GM04503 (cell line): ENCODE results near the gene UVRAG.

ENCODE experiments used
- DNase-seq: peaks from one replicate; pipeline ENCODE4 v3.0.0-alpha.2; 2012; ENCODE audit warnings: low read depth

UVRAG gene

GRCh38 chr11:75814677-75815344 lies at the start of gene UVRAG:
Gene UVRAG, plus strand, starts transcription at chr11:75815210. Its CDS starts 198 bp downstream, at chr11:75815408.
- DNase-seq: peak; percentile 99

GRCh38 chr11:75766443-75767227 lies 48.4 kb upstream of the UVRAG start:
- no peak for DNase-seq

GRCh38 chr11:75767228-75767572 lies 47.8 kb upstream of the UVRAG start:
- no peak for DNase-seq

GRCh38 chr11:75767793-75768111 lies 47.3 kb upstream of the UVRAG start:
- no peak for DNase-seq

- no peak for DNase-seq
Measured at GRCh38 chr11:75768112-75768908, 46.7 kb upstream of the UVRAG start, which contains the start of gene DGAT2. Gene DGAT2, plus strand, starts transcription at chr11:75768778. Its CDS starts 214 bp downstream, at chr11:75768992.

- no peak for DNase-seq
Measured at GRCh38 chr11:75768909-75769771, 45.9 kb upstream of the UVRAG start.

GRCh38 chr11:75770102-75770501 lies 44.9 kb upstream of the UVRAG start:
- no peak for DNase-seq

GRCh38 chr11:75771646-75772410 lies 43.2 kb upstream of the UVRAG start:
- peak; percentile 51 for DNase-seq

GRCh38 chr11:75773595-75774353 lies 41.2 kb upstream of the UVRAG start:
- no peak for DNase-seq

- no peak for DNase-seq
Measured at GRCh38 chr11:75775056-75775455, 40.0 kb upstream of the UVRAG start.

GRCh38 chr11:75776546-75776945 lies 38.5 kb upstream of the UVRAG start:
- no peak for DNase-seq

GRCh38 chr11:75777461-75778110 lies 37.4 kb upstream of the UVRAG start:
- DNase-seq: no peak

- no peak for DNase-seq
Measured at GRCh38 chr11:75778962-75779361, 36.0 kb upstream of the UVRAG start.

GRCh38 chr11:75779960-75780359 lies 35.0 kb upstream of the UVRAG start:
- DNase-seq: no peak

- no peak for DNase-seq
Measured at GRCh38 chr11:75780888-75781287, 34.1 kb upstream of the UVRAG start.

- no peak for DNase-seq
Measured at GRCh38 chr11:75781296-75781695, 33.7 kb upstream of the UVRAG start.

GRCh38 chr11:75781831-75782230 lies 33.2 kb upstream of the UVRAG start:
- DNase-seq: no peak

GRCh38 chr11:75782540-75783263 lies 32.3 kb upstream of the UVRAG start:
- DNase-seq: no peak

- no peak for DNase-seq
Measured at GRCh38 chr11:75783416-75784084, 31.5 kb upstream of the UVRAG start.
